Umbilical cord (tissue), 2 donors: ENCODE results near the gene FAM118B. TPM values are rescaled to one million over a fixed set of nuclear protein-coding genes. Genes with fewer than 3 reads are reported as not detected.
A peak's percentile ranks its signal among the peaks of the same experiment; 100 is the strongest.

Experiments used
- DNase-seq: peaks from one replicate; pipeline ENCODE4 v3.0.0-alpha.2; 2015; ENCODE audit warnings: low spot score
- total RNA-seq: library from RNA; depleted of rRNA; stranded (reverse); fragments of >200 nt; gene quantifications from one replicate; pipeline ENCODE4 v1.2.3, GENCODE V29; 2014; ENCODE audit warnings: low replicate concordance; ENCODE audit not compliant: insufficient read depth

The FAM118B gene
- total RNA-seq, 1 donor from 2014 or later = 42.9 TPM

DNA sequence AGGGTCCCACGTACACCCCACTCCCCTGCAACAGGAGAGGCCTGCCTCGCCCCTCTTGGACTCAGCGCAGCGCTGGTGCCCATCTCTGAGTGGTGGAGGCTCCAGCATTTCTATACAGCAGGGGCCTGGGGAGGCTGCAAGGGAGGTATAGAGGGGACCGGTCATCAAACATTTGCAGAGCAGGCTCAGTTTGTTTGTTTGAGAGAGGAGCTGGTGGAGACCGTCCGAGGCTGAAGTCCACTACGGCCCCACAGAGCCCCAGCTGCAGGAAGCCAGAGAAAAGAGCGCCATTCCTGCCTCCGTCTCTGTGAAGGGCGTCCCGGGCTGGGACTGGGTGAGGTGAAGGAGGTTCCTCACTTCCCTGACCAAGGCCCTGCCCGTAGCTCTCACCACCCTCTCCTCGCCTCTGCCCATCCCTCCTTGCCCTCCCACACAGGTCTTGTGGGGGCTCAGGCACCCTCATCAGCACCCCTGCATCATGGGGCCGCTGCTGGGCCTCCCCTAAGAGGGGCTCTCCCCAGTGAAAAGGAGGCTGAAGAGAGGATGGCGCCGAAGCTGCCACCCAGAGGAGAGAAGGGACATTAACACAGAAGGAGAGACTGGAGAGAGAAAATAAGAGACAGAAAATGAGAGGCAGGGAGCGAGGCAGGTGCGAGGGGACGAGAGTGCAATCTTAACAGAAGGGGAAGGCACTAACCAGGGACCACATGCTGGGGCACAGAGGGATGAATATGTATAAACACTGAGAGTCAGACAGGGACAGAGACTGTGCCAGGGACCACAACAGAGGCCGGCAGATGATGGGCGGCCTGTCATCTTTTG is 24.7 kb upstream of the FAM118B start:
- no peak for DNase-seq

DNA sequence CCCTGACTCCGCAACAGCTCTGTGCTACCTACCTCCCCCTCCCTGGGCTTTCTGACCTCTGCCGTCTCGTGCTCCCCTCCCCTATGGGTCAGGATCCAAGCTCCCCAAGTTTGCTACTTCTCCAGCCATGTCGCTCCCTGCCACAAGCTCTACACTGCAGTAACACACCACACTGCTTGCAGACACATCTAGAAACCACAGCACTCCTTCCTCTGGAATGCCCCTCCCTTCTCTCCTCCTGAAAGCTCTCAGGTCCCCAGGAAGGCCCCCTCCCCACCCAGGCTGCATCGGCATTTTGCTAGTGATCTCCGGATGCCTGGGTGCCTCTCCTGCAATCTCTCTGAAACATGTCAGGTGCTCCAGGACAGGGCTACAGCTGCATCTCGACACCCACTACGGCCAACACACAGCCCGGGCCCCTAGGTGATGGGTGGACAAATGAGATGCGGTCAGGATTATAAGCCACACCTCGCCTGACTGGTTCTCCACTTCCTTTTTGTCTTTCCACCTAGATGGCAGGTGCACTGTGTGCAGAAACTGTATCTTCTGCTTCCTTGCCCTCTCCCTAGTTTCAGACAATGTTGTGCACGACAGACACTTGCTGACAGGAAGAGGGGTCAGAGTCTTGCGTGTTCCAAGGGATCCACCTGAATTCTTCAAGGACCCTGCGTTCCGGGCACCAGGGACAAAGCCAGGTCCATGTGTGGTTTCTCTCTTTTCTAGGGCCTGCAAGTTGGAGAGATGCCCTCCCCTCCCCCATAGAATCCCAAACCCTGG is 23.1 kb upstream of the FAM118B start:
- DNase-seq = no peak

- no peak for DNase-seq
Measured at GRCh38 chr11:126189109-126189929, 22.3 kb upstream of the FAM118B start.

- DNase-seq = no peak
Measured at GRCh38 chr11:126190792-126191191, 20.8 kb upstream of the FAM118B start.

GRCh38 chr11:126191379-126192073 is 20.1 kb upstream of the FAM118B start:
- DNase-seq = no peak

GRCh38 chr11:126192361-126192760 is 19.2 kb upstream of the FAM118B start:
- peak; percentile 60 for DNase-seq

- no peak for DNase-seq
Measured at GRCh38 chr11:126193038-126193478, 18.5 kb upstream of the FAM118B start.

- DNase-seq = peak; percentile 63
Measured at GRCh38 chr11:126194121-126194543, 17.4 kb upstream of the FAM118B start.

DNA sequence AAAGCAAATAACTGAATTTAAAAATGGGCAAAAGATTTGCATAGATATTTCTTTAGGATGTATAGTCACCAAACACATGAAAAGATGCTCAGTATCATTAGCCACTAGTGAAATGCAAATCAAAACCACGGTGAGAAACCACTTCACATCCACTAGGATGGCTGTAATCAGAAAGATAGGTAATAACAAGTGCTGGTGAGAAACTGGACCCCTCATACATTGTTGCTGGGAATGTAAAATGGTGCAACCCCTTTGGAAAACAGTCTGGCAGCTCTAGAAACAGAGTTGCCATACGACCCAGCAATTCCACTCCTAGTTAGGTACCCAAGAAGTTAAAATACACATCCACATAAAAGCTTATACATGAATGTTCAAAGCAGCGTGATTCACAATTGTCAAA is 16.5 kb upstream of the FAM118B start:
- DNase-seq = no peak

DNA sequence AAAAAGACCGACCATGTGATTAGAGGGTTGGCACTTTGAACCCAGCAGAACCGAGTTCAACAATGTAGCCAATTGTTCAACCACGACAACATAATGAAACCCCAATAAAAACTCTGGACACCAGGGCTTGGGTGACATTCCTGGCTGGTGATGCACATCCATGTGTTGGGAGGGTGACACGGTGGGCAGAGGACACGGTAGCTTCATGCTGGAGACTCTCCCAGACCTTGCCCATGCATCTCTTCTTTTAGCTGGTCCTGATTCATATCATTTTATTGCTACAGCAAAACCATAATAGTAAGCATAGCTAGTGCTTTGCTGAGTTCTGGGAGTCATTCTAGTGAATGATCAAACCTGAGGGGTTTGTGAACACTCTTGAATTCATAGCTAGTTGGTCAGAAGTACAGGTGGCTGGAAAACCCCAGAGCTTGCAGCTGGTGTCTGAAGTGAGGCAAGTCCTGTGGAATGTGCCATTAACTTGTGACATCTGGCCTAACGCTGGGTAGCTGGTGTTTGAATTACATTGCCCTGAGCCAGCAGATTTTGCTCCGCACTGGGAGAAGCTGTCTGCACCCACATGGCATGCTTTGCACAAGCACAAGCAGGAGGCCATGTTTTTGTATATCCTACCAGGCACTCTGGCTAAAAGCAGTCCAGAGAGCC is 14.2 kb upstream of the FAM118B start:
- DNase-seq = no peak

DNA sequence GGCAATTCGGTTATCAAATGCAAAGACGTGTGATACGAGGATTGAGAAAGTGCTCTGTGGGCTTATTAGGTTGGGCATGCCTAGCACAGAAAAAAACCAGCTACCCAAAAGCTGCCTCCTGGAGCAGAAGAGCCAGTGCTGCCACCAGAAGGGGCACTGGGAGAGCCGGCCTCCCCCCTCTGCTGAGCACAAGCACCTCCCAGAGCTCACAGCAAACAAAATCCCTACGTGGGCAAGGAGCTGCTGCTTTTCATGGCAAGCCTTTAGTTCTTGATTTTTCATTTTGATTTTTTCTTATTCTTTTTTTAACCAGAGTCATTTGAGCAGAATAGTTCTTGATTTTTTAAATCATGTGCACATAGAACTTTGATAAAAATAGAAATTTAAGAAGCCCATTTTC is 12.9 kb upstream of the FAM118B start:
- DNase-seq = no peak

GRCh38 chr11:126202646-126203359 is 8.8 kb upstream of the FAM118B start:
- DNase-seq = no peak

- DNase-seq = no peak
Measured at GRCh38 chr11:126205359-126205758, 6.2 kb upstream of the FAM118B start.

GRCh38 chr11:126207896-126208295 is 3.7 kb upstream of the FAM118B start:
- DNase-seq = no peak

DNA sequence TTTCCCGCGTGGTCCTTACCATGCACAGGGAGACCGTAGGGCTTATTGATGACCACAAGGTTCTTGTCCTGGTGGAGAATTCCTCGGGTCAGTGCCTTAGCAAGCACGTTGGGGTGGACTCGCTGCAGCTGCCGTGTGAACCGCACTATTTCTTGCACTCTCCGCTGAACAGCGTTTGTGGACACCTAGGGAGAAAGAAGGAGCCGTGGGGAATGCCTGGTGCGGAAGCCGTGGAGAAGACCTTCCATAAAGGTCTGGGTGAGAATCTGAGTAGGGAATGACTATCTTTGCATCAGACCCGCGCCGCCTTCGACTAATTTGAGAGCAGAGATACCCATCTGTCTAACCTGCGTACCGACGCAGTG is 729 bp upstream of the FAM118B start:
- DNase-seq = no peak

GRCh38 chr11:126212089-126212660 is 593 bp downstream of the FAM118B start:
- DNase-seq = no peak

- no peak for DNase-seq
Measured at GRCh38 chr11:126214441-126214840, 2.9 kb downstream of the FAM118B start.

- DNase-seq = no peak
Measured at GRCh38 chr11:126214841-126215240, 3.3 kb downstream of the FAM118B start.

DNA sequence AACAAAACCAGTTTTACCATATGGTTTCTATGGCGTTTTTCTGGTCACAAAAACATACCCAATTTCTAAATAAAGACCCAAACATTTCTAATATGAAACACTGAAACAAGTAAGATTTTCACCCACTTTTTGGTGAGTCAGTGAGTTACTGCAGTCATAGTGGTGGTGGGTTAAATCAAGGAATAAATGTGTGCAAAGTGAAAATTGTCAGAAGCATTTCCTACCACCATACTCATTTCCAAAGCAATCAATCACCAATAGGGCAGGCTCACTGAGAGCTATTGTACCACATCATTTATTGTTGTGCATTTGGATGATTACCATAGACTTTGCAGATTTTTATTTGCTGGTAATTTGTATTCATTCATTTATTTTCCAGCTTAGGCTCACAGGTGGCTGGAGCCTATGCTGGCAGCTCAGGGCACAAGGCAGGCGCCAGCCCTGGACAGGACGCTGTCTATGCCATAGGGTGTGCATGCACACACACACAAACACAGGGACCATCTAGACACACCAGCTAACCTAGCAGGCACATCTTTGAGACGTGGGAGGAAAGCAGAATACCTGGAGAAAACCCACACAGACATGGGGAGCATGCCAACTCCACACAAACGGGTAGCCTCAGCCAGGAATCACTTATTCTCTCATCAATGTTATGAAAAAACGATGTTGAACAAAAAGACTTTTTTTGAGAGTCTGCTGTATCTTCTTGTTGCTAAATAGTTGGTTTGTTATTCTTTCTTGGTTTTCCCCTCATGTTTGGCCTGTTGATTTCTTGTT is 5.1 kb downstream of the FAM118B start:
- no peak for DNase-seq
